HG02973 (cell line): ENCODE measurements around the gene COX6A1.
"Not testable (repeated sequence)": the region's sequence is repeated elsewhere in the genome, so short reads cannot be mapped to it uniquely, and the experiment has no call there.

ENCODE experiments used
- ATAC-seq: cut with Tn5 transposase; IDR thresholded peaks from one replicate; pipeline ENCODE4 v1.9.1; 2021; ENCODE audit warnings: moderate library complexity; ENCODE audit not compliant: unreplicated experiment

COX6A1 gene

DNA sequence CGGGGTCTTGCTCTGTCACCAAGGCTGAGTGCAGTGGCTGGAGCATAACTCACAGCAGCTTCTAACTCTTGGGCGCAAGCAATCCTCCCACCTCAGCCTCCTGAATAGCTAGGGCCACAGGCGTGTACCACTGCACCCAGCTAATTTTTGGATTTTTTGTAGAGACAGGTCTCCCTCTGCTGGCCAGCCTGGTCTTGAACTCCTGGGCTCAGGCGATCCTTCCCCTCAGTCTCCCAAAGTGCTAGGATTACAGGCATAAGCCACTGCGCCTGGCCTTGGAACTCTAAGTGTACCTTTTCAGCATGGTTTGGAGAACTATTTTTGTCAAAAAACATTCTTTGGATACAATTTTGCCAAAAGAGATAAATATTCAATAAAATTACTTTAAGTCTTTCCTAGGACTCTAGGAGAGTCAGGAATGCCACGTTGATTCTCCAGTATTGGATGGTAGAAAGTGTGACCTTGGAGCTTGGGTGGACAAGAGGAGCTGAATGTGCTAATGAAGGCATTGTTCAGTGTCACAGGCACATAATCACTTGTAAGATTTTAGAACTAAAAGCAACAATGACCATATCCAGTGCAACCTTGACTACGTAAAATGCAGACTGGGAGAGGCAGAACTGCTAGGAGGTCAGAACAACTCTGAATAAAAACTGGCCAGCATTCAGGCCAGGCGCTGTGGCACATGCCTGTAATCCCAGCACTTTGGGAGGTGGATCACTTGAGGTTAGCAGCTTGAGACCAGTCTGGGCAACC lies 28.8 kb downstream of the COX6A1 start:
- no peak for ATAC-seq

- no peak for ATAC-seq
These were observed 29.5 kb downstream of the COX6A1 start for GRCh38 chr12:120467439-120467838.

GRCh38 chr12:120468325-120468820 lies 30.5 kb downstream of the COX6A1 start:
- ATAC-seq = no peak

GRCh38 chr12:120468821-120469449 lies 31.0 kb downstream of the COX6A1 start:
- ATAC-seq = peak; percentile 17

GRCh38 chr12:120469450-120470149 lies 31.7 kb downstream of the COX6A1 start, which contains the start of gene SRSF9:
Gene SRSF9 (minus strand): TSS chr12:120469748. CDS start chr12:120469609, 139 bp downstream.
- ATAC-seq = peak; percentile 80

DNA sequence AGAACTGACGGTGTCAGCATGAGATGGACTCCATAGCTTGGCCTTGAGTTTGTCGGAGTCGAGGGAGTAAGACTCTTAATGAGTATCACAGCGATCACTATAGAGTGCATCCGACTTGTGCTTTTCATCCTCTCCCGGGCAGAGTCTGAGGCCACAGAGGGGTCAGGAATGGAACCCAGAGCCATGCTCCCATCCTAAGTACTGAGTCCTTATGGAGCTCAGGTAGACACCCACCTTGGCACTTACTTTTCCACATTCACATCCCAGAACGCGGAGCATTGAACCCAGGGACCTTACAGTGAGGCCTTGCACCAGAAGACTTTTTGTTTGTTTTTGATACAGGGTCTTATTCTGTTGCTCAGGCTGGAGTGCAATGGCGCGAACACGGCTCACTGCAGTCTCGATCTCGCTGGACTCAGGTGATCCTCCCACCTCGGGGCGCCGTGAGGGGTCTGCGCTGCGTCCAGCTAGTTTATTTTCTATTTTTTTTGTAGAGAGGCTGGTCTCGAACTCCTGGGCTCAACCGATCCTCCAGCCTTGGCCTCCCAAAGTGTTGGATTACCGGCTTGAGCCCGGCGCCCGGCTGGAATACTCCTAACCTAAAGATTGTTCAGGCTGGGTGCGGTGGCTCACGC lies 32.4 kb downstream of the COX6A1 start:
- ATAC-seq = no peak

GRCh38 chr12:120472521-120472920 lies 34.6 kb downstream of the COX6A1 start:
- no peak for ATAC-seq

GRCh38 chr12:120473807-120474615 lies 36.1 kb downstream of the COX6A1 start:
- no peak for ATAC-seq

DNA sequence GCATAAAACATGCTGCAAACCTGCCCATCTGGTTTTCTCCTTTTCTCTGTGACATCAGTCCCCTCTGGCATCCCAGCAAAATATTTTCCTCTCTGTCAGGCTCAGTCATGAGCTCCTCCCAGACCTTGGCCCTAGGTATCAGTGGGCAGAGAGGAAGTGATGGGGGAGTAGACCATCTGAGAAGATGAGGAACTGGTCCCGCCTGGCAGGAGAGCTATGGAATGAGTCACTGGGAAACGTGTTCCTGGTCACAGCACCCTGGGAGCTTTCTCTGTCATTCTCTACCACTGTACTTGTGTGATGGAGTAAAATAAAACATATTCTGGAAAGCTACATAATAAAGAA lies 36.7 kb downstream of the COX6A1 start:
- ATAC-seq = no peak

- ATAC-seq = no peak
These were observed 37.7 kb downstream of the COX6A1 start for GRCh38 chr12:120475643-120476042.

GRCh38 chr12:120479458-120479857 lies 41.5 kb downstream of the COX6A1 start:
- no peak for ATAC-seq

DNA sequence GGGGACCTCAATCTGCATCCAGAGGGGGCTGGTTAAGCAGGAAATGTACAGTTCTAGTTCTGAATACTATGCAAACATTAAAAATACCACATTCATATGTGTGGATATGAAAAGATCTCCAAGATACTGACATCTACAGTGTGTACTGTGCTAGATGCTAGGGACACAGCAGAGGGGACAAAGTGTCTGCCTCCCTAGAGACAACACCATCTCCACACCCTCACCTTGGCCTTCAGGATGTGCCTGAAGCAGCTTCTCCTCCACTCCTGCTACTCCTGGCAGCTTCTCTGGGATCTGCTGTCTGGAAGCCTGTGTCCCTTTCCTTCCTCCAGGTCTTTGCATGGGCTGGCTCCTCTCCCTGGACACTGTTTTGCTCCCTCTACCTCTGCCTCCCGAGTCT lies 42.3 kb downstream of the COX6A1 start:
- no peak for ATAC-seq

- ATAC-seq = no peak
These were observed 43.3 kb downstream of the COX6A1 start for GRCh38 chr12:120481022-120481767.

- no peak for ATAC-seq
These were observed 45.7 kb downstream of the COX6A1 start for GRCh38 chr12:120483621-120484020.

- no peak for ATAC-seq
These were observed 48.3 kb downstream of the COX6A1 start for GRCh38 chr12:120485961-120486881.

DNA sequence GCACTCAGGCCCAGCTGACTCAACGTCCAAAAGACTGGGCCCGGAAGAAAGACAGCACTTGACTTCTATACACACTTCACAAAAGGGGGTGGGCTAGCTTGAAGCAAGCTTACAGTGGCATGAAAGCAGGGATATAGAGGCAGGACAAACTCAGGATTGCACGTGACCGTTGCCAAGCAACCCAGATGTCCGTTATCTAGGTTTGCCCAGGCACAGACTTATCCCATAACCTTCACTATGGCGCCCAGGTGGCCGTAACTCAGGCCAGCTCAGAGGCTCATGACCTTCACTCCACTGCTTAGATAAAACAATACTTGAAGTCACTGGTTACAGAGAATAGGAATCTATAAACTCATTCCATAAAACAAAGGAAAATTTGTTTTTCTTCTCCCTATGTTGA lies 49.6 kb downstream of the COX6A1 start:
- ATAC-seq = not testable (repeated sequence)

DNA sequence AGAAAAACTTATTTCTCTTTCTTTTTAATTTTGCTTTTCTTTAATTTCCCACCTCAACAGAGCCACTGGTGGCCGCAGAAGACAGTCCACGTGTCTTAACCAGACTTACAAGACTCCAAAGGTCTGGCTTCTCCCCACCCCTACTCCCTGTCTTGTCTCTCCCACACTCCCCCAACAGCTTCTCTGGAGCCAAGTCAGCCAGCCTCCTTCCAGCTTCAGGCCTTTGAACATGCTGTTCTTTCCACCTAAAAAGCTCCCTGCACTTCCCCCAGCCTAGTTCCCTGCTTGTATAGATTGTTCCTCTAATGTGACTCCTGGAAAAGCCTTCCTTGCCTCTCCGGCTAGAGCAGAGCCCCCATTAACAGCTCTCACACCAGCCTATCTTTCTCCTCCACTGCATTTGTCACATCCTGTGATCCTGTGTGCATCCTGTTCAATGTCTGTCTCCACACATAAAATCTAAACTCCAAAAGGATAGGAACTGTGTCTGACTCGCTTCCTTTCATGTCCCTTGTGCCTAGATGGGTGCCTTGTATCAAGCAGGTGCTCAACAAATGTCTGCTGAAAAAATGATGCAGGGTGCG lies 50.2 kb downstream of the COX6A1 start:
- no peak for ATAC-seq

GRCh38 chr12:120489018-120489417 lies 51.1 kb downstream of the COX6A1 start:
- ATAC-seq = no peak
